Hypothalamus (tissue), 51 donors: ENCODE data around the gene SMS.
A peak's percentile ranks its signal among the peaks of the same experiment; 100 is the strongest.
"Not testable (repeated sequence)": the region's sequence is repeated elsewhere in the genome, so short reads cannot be mapped to it uniquely, and the experiment has no call there.

Experiments
- DNase-seq, 51 donors: peaks; one replicate each; lab custom pipeline; 2025; lab: John Stamatoyannopoulos, UW

Gene SMS

DNA sequence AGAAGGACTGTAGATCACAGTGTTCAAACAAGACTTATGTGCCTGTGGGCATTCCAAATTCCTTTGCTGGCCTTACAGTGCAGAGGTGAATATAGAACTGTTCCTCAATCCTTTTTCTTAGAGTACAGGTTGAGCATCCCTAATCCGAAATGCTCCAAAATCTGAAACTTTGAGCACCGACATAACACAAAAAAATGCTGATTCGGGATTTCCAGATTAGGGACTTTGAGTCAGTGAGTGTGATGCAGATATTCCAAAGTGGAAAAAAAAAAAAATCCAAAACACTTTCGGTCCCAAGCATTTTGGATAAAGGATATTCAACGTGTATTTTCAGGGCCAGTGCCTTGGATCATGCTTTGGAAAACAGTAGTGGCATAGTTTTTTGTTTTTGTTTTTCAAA, 9.2 kb downstream of the SMS start:
- no peak for DNase-seq

DNA sequence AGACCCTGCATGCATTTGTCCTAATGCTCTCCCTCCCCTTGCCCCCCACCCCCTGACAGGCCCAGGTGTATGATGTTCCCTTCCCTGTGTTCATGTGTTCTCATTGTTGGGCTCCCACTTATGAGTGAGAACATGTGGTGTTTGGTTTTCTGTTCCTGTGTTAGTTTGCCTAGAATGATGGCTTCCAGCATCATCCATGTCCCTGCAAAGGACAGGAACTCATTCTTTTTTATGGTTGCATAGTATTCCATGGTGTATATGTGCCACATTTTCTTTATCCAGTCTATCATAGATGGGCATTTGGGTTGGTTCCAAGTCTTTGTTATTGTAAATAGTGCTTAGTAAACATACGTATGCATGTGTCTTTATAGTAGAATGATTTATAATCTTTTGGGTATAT, 10.0 kb downstream of the SMS start:
- DNase-seq: not testable (repeated sequence)

DNA sequence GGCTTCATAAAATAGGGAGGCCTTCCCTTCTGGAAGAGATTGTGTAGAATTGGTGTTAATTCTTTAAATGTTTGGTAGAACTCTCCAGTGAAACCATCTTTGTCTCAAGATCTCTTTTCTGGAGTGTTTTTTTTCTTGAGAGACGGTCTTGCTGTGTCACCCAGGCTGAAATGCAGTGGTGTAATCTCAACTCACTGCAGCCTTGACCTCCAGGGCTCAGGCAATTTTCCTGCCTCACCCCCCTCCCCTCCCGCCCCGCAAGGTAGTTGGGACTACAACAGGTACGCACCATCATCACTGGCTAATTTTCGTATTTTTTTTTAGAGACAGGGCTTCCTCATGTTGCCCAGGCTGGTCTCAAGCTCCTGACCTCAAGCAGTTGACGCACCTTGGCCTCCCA, 12.1 kb downstream of the SMS start:
- DNase-seq: no peak

DNA sequence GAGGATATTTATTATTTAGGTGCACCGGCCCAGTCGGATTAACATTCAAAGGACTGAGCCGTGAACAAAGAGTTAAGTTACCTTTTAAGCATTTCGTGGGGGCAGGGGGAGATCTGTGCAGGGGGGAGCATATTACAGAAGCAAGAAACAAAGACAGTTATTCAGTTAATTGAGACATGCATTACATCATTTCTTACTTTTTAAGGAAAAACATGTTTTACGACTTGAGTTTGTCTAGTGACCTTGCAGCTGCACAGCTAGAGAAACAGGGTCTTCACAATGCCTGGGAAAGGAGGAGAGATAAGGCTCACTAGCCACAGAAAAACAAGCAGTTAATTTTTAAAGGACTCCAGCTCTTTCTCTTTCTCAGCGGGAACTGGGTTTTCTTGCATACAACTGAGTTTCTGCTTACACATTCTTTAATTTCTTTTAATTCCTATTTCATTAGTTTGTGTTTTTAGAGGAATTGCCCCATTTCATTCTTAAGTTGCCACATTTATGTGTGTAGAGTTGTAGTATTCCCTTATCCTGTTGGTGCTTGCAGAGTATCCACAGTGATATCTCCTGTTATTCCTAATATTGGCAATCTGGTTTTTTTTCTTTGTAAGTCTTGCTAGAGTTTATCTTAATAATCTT, 12.8 kb downstream of the SMS start:
- not testable (repeated sequence) for DNase-seq

DNA sequence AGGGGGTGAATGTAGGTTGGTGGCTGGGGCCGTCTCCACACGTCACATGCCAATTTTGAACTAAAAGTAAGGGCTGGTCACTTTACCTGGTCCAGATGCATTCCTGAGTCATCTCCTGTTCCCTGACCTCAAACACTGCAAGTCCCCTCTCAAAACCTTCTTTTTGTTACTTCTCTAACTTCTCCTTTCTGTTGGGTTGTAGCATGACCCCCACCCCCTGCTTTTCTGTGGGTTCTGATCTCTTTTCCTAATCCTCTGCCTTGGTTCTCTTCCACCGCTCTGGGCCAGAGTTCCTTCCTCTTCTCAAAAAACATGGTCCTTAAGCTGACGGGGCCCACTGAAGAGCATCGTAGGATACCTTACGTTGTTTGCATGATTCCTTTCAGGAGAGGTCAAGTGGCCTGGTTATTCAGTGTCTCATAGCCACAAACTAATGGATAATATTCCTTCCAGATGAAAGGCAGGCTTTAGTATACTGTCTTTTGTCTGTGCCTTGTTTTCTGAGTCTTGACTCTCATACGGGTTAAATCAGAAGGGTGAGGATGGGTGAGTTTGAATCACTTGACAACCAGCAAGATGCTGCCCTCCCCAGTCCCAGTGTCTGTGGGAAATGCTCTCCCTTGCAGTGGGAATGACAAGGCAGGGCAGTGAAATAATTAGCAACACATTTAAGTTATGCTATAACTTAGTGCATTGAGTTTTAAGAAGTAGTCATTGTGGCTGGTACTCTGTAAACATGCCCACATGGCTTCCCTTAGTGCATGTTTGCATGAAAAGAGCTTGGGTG, 15.1 kb downstream of the SMS start:
- DNase-seq: no peak

DNA sequence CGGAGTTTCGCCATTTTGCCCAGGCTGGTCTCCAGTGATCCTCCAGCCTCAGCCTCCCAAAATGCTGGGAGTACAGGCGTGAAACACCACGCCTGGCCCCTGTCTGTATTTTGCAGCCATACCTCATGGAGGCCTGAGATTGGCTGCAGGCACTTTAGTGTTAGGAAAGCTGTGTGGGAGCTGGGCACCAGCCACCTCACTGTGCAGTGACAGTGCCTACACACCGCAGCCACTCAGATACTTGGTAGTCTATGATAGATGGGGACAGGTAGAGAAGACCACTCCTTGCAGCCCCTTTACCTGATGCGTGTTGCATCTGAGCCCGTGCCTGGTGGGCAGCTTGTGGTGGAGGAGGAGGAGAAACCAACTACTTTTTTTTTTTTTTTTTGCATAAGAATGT, 16.3 kb downstream of the SMS start:
- DNase-seq: no peak

DNA sequence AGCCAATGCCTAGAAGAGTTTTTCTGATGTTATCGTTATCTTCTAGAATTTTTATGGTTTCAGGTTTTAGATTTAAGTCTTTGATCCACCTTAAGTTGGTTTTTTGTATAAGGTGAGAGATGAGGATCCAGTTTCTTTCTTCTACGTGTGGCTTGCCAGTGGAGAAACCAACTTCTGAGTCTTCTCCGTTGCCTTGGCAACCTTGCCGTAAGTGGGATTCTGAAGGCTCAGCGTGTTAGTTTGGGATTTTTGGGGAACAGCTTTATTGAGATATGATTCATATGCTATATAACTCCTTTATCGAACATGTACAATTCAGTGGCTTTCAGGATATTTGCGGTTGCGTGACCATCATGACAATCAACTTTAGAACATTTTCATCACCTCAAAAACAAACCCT, 17.7 kb downstream of the SMS start:
- DNase-seq: no peak

DNA sequence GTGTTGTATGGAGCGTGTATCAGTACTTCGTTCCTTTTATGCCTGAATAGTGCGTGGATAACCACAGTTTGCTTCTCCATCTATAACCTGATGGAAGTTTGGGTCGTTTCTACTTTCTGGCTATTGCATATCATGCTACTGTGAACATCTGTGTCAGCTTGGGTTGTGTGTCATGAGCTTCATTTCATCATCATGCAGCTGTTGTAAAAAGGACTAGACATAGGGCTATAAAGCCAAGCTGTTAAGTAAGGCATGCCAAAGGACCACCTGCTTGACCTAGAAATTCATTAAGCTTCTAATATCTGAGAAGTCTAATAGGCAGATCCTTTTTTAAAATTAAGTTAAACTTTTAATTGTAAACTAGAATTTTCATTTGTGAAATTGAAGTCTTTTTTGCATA, 18.4 kb downstream of the SMS start:
- no peak for DNase-seq

DNA sequence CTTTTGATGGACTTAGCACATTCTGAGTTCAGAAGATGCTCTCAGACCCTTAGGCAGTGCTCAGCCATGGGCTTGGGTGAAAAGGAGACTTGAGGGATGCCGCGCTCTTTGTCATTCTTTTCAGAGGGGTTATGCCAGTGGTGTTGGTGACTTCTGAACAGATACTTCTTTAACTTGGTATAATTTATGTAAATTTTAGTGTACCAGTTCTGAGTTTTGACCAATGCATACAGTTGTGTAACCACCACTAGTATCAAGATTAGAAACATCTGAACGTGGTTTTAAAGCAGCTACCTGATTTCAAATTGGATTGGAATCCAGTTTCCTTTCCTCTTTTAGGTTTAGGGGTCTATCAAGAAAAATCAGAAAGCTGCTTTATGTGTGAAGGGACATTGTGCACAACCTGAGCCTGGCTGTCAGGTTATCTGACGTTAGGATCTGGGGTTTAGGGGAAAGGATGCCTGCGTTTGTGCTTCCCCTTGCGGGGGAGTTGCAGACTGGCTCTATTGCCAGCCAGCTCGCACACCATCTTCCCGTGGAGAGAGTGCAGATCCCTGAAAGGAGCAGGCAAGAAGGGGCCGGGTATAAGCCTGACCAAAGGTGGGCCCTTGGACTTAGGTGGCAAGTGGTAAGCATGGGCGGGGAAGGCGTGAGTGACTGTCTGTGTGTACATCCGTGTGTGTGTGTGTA, 19.0 kb downstream of the SMS start:
- DNase-seq: no peak

DNA sequence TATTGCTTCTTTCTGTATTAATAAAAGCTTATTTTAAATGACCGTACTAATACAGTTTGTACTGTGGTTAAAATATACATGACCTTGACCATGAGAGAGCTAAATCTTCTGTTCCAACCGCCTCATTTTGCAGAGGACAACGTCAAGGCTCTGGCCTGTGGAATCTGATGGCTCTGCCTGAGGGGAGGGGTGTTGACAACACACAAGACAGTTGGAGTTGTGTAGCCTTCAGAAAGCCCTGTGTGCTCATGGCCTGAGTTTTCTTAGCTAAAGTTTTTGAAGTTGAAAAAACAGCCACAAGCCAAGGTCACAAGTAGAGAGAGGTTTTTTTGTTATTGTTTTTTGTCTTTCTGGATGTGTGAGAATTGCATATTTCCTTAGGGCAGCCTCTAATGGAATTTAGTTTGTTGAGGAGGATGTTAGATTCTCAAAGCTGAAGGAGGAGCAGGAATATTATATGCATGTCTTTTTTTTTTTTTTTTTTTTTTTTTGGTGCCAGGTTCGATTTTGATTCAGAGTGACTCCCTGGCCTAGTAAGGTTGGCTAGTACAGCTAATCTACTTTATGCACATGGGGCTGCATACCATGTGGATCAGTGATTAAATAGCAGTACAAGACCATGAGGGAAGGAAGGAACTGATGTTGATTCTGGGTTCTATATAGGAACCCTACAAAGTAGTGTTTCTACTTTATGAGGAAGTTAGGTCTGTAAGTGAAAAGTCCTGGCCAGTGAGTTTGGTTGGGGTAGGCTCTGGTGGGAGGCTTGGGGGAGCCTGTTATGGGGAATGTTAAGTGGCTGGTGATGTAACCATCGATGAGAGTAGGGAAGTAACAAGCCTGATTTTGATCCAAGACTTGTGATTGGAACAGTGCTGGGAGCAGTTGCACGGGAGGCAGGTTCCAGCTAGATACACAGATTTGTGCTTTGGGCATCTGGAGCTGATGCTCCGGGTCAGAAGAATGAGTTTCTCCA, 20.3 kb downstream of the SMS start:
- no peak for DNase-seq

DNA sequence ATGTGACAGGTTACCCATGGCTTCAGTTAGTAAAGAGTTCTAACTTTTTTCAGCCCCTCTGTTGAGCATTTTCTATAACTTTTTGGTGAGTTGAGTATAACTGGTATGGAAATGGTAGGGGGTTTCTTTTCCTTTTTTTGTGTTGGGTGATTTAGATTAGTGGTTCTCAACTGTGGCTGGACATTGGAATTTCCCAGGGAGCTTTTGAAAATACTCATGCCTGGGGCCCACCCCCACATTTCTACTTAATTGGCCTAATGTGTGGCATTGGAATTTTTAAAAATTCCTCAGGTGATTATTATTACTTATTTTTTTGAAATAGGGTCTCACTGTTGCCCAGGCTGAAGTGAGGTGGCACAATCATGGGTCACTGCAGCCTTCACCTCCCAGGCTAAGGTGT, 21.9 kb downstream of the SMS start:
- no peak for DNase-seq

DNA sequence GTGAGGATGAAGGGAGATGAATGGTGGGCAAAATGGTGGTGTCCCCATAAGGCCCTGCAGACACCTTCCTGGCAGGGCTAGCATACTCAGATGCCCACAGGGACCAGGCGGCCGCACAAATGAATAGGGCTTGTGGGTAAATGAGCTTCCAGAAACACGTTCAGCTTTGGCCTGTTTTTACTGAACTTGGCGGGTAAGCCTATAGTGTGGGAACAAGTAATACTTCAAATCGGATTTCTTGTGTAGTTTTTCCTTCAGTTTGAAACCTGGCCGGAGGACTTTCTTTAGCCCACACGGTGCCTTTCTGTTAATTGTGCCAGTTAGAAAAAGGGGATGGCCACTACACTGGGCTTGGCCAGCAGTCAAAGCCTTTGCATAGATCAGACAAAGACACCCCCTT, 22.8 kb downstream of the SMS start:
- DNase-seq: peak in 6 of 51 donors; percentile 1 to 48 (median 8)

DNA sequence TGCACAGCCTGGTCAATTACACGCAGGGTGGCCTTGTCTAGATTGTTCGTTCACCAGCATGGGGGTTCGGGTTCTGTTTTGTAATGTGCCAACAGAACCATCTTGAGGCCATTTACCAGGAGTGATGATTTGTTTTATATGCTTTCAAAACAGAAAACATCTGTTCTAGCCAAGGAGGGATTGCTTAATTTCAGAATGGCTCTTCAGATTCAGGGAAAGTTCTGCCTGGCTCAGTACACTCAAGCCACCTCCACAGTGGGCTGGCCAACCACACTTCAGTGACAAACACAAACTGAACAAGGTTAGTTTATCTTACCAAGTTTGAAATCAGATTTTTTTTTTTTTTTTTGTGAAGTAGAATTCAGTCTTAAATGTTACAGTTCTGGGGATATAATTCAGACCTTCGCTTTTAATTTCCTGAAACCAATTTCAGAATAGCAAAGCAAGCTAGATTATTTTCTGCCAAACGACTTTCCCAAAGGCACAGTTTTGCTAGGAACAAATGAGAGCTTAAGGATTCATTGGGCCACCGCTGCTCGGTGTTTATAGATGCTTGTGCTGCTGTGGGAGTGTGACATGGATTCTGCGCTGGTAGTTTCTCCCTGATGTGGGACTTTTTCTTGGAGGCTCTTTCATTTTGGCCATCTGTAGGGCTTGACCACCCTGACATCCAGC, 23.4 kb downstream of the SMS start:
- peak in 2 of 51 donors; percentile 1 to 11 for DNase-seq

DNA sequence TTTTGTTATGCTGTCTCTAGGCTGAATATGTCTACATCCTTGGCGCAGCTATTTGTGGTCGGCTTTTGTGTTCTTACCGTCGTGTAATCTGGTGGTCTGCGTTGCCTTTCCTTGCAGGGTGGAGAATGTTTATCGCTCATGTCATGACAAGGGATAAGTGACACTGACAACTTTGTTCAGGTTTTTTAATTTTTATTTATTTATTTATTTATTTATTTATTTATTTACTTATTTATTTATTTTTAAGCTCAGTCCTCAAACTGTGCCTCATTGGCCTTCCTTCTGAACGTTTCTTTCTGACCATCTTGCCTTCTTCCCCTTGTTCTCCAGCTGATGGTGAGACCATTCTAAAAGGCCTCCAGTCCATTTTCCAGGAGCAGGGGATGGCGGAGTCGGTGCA, 26.4 kb downstream of the SMS start:
- no peak for DNase-seq

DNA sequence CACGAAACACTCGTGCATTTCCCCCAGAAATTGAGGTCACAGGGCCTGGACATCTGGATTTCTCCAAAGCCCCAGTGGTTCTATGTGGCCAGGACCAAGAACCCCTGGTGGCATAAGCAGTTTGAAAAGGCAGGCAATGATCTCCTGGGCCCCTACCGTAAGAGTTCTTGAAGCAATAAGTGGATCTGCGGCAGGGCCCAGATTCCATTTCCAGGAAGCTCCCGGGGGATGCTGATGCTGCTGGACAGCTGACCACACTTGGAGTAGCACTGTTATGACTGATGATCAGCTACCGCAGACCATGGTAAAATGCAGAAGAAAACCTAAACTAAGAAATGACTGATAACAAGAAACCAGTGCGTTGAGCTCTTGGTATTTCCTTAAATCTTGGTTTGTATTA, 27.8 kb downstream of the SMS start:
- DNase-seq: no peak

DNA sequence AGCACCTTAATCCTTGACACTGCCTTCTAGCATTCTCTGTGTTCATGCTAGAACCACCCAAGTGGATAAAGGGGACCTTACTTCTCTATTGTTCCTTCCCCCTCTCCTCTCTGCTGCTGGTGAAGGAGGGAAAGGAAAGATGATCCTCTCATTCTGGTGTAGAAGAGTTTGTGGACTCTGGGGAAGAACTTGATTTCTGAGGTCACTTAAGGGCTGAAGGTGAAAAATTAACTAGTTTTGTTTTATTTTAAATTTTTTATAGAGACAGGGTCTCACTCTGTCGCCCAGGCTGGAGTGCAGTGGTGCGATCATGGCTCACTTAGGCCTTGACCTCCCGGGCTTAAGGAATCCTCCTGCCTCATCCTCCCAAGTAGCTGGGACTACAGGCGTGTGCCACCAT, 29.8 kb downstream of the SMS start:
- DNase-seq: no peak

DNA sequence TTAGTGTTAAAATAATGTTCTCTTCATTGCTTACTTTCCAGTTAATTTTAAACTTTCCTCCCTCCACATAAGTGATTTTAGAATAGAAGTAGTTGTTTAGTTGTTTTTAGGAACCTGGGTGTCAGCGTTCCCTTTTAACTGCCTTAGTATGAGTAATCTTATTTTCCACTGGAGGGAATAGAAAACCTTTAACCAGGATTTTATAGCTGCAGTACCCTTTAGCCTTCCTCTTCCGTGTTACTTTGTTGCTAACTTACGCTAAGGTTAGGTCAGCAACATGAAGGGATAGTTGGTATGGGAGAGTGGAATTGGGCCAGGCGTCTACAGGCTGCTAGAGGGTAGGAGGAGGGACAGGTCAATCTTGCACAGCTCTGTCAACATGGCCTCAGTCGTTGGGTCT, 31.5 kb downstream of the SMS start:
- no peak for DNase-seq

DNA sequence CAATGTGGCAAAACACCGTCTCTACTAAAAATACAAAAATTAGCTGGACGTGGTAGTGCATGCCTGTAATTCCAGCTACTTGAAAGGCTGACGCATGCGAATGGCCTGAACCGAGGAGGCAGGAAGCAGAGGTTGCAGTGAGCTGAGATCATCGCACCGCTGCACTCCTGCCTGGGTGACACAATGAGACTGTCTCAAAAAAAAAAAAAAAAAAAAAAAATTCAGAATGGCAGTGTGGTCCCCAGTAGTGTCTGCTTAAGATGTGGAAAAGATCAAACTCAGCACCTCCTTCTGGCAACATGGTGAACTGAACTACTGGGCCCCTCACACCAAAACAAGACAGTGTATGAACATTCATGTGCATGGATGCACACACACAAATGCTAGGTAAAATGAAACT, 32.2 kb downstream of the SMS start:
- DNase-seq: no peak

DNA sequence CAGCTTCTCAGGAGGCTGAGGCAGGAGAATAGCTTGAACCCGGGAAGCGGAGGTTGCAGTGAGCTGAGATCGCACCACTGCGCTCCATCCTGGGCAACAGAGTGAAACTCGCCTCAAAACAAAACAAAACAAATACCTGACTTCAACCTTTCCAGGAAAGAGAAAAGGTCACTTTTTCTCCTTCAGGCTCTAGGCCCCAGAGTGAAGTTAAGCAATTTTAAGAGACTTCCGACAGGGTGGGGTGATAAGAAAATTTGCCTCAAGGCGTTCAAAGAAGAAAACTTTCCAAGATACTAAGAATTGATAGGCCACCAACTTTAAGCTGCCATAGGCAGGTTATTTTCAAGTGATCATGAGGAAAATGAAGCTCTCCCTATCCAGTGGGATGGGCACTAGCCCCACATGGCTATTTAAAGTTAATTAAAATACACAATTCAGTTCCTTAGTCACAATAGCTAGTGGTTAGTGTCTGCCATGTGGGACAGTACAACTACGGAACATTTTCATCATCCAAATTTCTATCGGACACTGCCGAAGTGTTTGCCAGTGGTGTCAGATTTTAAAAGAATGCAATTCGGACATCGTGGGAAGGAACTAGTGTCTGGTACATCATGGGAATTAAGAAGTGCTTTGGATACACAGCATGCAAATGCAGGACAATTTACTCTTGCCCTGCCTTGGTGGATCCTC, 33.0 kb downstream of the SMS start:
- no peak for DNase-seq

DNA sequence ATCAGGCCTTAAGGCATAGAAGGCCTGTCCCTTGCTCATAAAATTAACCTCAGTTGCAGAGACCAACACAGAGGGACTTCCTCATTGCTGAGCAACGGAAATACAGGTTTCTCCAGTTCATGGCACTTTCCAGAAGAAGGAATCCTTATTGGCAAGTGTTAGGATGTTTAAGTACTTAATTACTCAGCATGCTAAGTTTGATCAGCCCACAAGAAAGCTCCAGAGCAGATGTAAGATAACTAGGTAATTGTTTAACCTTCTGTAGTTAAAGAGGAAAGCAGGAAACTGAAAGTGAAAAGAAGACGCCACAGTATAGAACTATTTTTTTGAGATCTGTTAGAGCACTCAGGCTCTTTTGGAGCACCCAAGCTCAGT, 33.5 kb downstream of the SMS start:
- DNase-seq: no peak
